SJSA1 (cell line): ENCODE results near the gene MFSD6. TPM values are rescaled to one million over a fixed set of nuclear protein-coding genes. Genes with fewer than 3 reads are reported as not detected.
A peak's percentile ranks its signal among the peaks of the same experiment; 100 is the strongest.
"Not testable (repeated sequence)": the region's sequence is repeated elsewhere in the genome, so short reads cannot be mapped to it uniquely, and the experiment has no call there.

ENCODE experiments used
- DNase-seq, 2 experiments: peaks; one replicate each; pipeline ENCODE4 v3.0.0-alpha.2; 2015 to 2020; ENCODE audit warnings: low spot score in 2 of 2, low read depth in 1 of 2
- H3K27ac ChIP-seq: fragments of 250-450 bp; sonication (Bioruptor Pico); 2 replicates; pipeline ENCODE4 v1.5.1; 2020; ENCODE audit warnings: mild to moderate bottlenecking, moderate library complexity
- H3K27me3 ChIP-seq: fragments of 250-450 bp; sonication (Bioruptor Pico); replicated peaks from 2 replicates; pipeline ENCODE4 v1.5.1; 2020; ENCODE audit warnings: mild to moderate bottlenecking, moderate library complexity
- H3K36me3 ChIP-seq: fragments of 250-450 bp; sonication (Bioruptor Pico); 2 replicates; pipeline ENCODE4 v1.5.1; 2020; ENCODE audit warnings: mild to moderate bottlenecking
- H3K4me1 ChIP-seq: fragments of 250-450 bp; sonication (Bioruptor Pico); replicated peaks from 2 replicates; pipeline ENCODE4 v1.6.1; 2021; ENCODE audit warnings: mild to moderate bottlenecking
- H3K4me3 ChIP-seq: fragments of 250-450 bp; sonication (Bioruptor Pico); 2 replicates; pipeline ENCODE4 v1.5.1; 2020; ENCODE audit warnings: mild to moderate bottlenecking
- H3K9me3 ChIP-seq: fragments of 250-450 bp; sonication (Bioruptor Pico); replicated peaks from 2 replicates; pipeline ENCODE4 v1.5.1; 2020; ENCODE audit warnings: mild to moderate bottlenecking
- total RNA-seq: library from RNA; depleted of rRNA; stranded (reverse); fragments of >200 nt; shearing (Covaris generic); gene quantifications from 2 replicates; pipeline ENCODE4 v1.2.3, GENCODE V29; 2014

The MFSD6 gene
- total RNA-seq, 1 experiment from 2014 or later, result 2.8 TPM

DNA sequence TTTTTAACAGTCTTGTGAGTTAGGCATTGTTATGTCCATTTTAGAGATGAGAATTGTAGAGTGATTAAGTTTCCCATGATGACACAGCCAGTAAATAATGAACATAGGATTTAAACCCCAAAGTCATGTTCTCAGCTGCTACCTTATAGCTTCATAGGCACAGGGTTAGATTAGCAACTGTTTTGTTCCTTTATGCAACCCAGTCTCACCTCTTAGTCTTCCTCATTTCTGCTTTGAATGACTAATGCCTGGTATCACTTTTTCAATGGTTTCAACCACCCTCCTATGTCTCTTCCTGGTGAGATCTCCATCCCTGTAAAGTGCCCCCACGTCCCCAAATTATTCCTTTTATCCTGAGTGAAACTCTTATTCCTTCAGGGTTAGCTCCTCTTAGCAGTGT is 44.3 kb downstream of the MFSD6 start:
- Histone ChIP-seq H3K4me1 (no peaks in the 10 kb centered on the region; the same call in 1 of the 2 replicates), H3K9me3 (no peaks in the 10 kb centered on the region), H3K27ac (no peak overlapping the region), H3K36me3 (no peaks in the 10 kb centered on the region), H3K4me3 (no peak overlapping the region), H3K27me3 (no peaks in the 10 kb centered on the region)
- DNase-seq, result no peak

- Histone ChIP-seq H3K4me1 (no peaks in the 10 kb centered on the region; the same call in 1 of the 2 replicates), H3K27me3 (no peaks in the 10 kb centered on the region), H3K27ac (no peak overlapping the region), H3K9me3 (no peaks in the 10 kb centered on the region), H3K36me3 (no peaks in the 10 kb centered on the region), H3K4me3 (no peak overlapping the region)
- DNase-seq, result no peak
Measured at GRCh38 chr2:190454795-190455194, 46.6 kb downstream of the MFSD6 start.

GRCh38 chr2:190455358-190456095 is 47.4 kb downstream of the MFSD6 start:
- H3K36me3 ChIP-seq, result no peaks in the 10 kb centered on the region
- H3K4me1 ChIP-seq, result no peaks in the 10 kb centered on the region; the same call in 1 of the 2 replicates
- no peak overlapping the region for H3K4me3 ChIP-seq
- H3K27me3 ChIP-seq, result no peaks in the 10 kb centered on the region
- H3K9me3 ChIP-seq, result no peaks in the 10 kb centered on the region
- DNase-seq, result no peak
- no peak overlapping the region for H3K27ac ChIP-seq

DNA sequence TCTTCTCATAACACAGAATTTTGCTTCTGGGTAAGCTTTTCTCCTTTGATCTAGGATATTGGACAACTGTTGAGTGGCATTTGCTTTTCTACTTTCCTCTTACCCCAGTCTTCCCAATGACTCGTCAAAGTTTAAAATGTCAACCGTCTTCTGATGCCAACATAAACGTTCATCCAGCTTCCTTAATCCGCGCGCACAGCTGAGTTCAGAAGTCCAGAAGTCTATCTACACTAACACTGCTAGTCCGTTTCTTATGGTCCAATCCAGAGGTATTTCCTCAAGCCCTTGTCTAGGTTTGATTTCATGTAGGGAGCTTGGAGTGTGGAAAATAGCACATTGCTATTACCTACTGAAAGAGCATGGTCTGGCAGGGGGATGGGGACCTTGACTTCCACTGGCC is 48.7 kb downstream of the MFSD6 start:
- DNase-seq, result no peak
- H3K27me3 ChIP-seq, result no peaks in the 10 kb centered on the region
- no peak overlapping the region for H3K27ac ChIP-seq
- H3K36me3 ChIP-seq, result no peaks in the 10 kb centered on the region
- no peak overlapping the region for H3K4me3 ChIP-seq
- no peaks in the 10 kb centered on the region for H3K4me1 ChIP-seq
- no peaks in the 10 kb centered on the region for H3K9me3 ChIP-seq

GRCh38 chr2:190457256-190457655 is 49.1 kb downstream of the MFSD6 start:
- no peaks in the 10 kb centered on the region for H3K9me3 ChIP-seq
- no peak for DNase-seq
- no peaks in the 10 kb centered on the region for H3K4me1 ChIP-seq
- H3K36me3 ChIP-seq, result no peaks in the 10 kb centered on the region
- no peak overlapping the region for H3K4me3 ChIP-seq
- H3K27ac ChIP-seq, result no peak overlapping the region
- H3K27me3 ChIP-seq, result no peaks in the 10 kb centered on the region

- Histone ChIP-seq H3K27ac (no peak overlapping the region), H3K4me1 (no peaks in the 10 kb centered on the region), H3K9me3 (no peaks in the 10 kb centered on the region), H3K27me3 (no peaks in the 10 kb centered on the region), H3K4me3 (no peak overlapping the region), H3K36me3 (no peaks in the 10 kb centered on the region)
- no peak for DNase-seq
Measured at GRCh38 chr2:190458352-190459107, 50.4 kb downstream of the MFSD6 start.

GRCh38 chr2:190459881-190460280 is 51.7 kb downstream of the MFSD6 start:
- no peaks in the 10 kb centered on the region for H3K9me3 ChIP-seq
- H3K4me3 ChIP-seq, result no peak overlapping the region
- no peak overlapping the region for H3K27ac ChIP-seq
- no peaks in the 10 kb centered on the region for H3K36me3 ChIP-seq
- H3K27me3 ChIP-seq, result no peaks in the 10 kb centered on the region
- DNase-seq, result no peak
- peaks cover 11% of the 10 kb centered on the region for H3K4me1 ChIP-seq

DNA sequence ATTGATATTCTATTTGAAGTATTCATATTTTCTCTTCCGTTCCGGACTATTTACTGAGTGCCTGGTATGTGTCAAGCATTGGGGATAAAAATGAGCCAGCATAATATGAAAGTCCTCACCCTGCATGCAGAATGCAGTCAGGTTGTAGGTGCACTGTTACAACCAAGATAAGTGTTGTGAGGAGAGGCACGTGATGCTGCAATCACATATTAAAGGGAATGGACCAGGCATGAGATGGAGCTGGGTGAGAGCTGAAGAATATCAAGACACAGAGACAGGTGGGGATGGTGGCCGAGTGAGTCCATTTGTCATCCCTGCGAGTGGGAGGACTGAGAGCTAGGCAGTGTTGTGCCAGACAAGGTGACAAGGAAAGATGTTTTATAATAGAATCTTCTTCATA is 52.3 kb downstream of the MFSD6 start:
- DNase-seq, result no peak
- Histone ChIP-seq H3K4me1 (peaks cover 15% of the 10 kb centered on the region), H3K27ac (no peak overlapping the region), H3K4me3 (no peak overlapping the region), H3K27me3 (no peaks in the 10 kb centered on the region), H3K36me3 (no peaks in the 10 kb centered on the region), H3K9me3 (no peaks in the 10 kb centered on the region)

DNA sequence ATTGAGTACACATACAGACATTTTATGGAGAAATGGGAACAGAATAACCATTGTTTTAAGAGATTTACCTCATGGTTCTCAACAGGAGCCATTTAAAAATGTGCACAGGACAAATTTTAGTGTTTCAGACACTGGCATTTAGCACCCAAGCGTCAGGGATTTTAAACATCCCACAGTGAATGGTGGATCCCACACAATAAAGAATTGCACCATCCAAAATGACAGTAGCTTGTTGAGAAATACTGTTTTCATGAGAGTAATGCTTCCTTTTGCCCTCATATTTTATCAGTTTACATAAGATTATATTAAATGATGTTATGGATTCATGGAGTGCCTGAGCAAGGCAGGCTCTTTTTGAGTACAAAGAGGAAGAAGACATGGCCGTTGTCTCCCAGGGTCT is 54.0 kb downstream of the MFSD6 start:
- no peak overlapping the region for H3K4me3 ChIP-seq
- DNase-seq, result no peak
- H3K9me3 ChIP-seq, result no peaks in the 10 kb centered on the region
- no peak overlapping the region for H3K27ac ChIP-seq
- no peaks in the 10 kb centered on the region; the same call in 1 of the 2 replicates for H3K36me3 ChIP-seq
- peaks cover 28% of the 10 kb centered on the region for H3K4me1 ChIP-seq
- H3K27me3 ChIP-seq, result no peaks in the 10 kb centered on the region

- Histone ChIP-seq H3K9me3 (no peaks in the 10 kb centered on the region), H3K27me3 (no peaks in the 10 kb centered on the region), H3K36me3 (no peaks in the 10 kb centered on the region; the same call in 1 of the 2 replicates), H3K4me1 (peaks cover 32% of the 10 kb centered on the region), H3K27ac (no peak overlapping the region), H3K4me3 (no peak overlapping the region)
- no peak for DNase-seq
Measured at GRCh38 chr2:190462611-190463010, 54.5 kb downstream of the MFSD6 start.

GRCh38 chr2:190465060-190465459 is 56.9 kb downstream of the MFSD6 start:
- DNase-seq, result no peak
- Histone ChIP-seq H3K4me3 (no peak overlapping the region), H3K27me3 (no peaks in the 10 kb centered on the region), H3K9me3 (no peaks in the 10 kb centered on the region), H3K27ac (no peak overlapping the region), H3K4me1 (peaks cover 57% of the 10 kb centered on the region), H3K36me3 (no peaks in the 10 kb centered on the region; the same call in 1 of the 2 replicates)

- peak in 1 of 2 experiments; percentile 34 for DNase-seq
- Histone ChIP-seq H3K36me3 (no peaks in the 10 kb centered on the region; the same call in 1 of the 2 replicates), H3K9me3 (no peaks in the 10 kb centered on the region), H3K27me3 (no peaks in the 10 kb centered on the region), H3K4me1 (peaks cover 61% of the 10 kb centered on the region), H3K27ac (peak overlapping the region; percentile 69), H3K4me3 (no peak overlapping the region)
Measured at GRCh38 chr2:190466819-190467446, 58.8 kb downstream of the MFSD6 start.

GRCh38 chr2:190467575-190468083 is 59.5 kb downstream of the MFSD6 start:
- Histone ChIP-seq H3K4me3 (no peak overlapping the region), H3K27ac (peak overlapping the region; percentile 69), H3K9me3 (no peaks in the 10 kb centered on the region), H3K4me1 (peaks cover 61% of the 10 kb centered on the region), H3K27me3 (no peaks in the 10 kb centered on the region), H3K36me3 (no peaks in the 10 kb centered on the region; the same call in 1 of the 2 replicates)
- peak; percentile 70 to 85 for DNase-seq

GRCh38 chr2:190468354-190468753 is 60.2 kb downstream of the MFSD6 start:
- peak overlapping the region; percentile 69 for H3K27ac ChIP-seq
- not testable (repeated sequence) for H3K9me3 ChIP-seq

More at GRCh38 chr2:190468354-190468753, 60.2 kb downstream of the MFSD6 start:
- peaks cover 61% of the 10 kb centered on the region for H3K4me1 ChIP-seq
- not testable (repeated sequence) for H3K36me3 ChIP-seq, H3K27me3 ChIP-seq, DNase-seq, H3K4me3 ChIP-seq
